Stimulated activated CD8-positive, alpha-beta memory T cell treated with anti-CD3 and anti-CD28 coated beads, Interleukin-4, amount 100 ng/mL, for 24 hours (primary cell): ENCODE measurements around the gene SLC35B2.

ENCODE experiments used
- DNase-seq: peaks from one replicate; pipeline ENCODE4 v3.0.0-alpha.2; 2020; ENCODE audit warnings: low read depth

SLC35B2 gene

GRCh38 chr6:44267252-44267651 is 9.9 kb upstream of the SLC35B2 start:
- no peak for DNase-seq

- no peak for DNase-seq
Measured at GRCh38 chr6:44266347-44266746, 9.0 kb upstream of the SLC35B2 start.

- DNase-seq, result no peak
Measured at GRCh38 chr6:44265722-44266233, 8.4 kb upstream of the SLC35B2 start.

- DNase-seq, result peak; percentile 92
Measured at GRCh38 chr6:44265007-44265721, 7.8 kb upstream of the SLC35B2 start, which contains the start of gene NFKBIE. Gene NFKBIE (minus strand): TSS chr6:44265551. CDS start chr6:44265346, 205 bp downstream.

GRCh38 chr6:44264154-44265006 is 7.1 kb upstream of the SLC35B2 start:
- DNase-seq, result no peak

GRCh38 chr6:44263354-44264100 is 6.2 kb upstream of the SLC35B2 start:
- no peak for DNase-seq

- no peak for DNase-seq
Measured at GRCh38 chr6:44262467-44263353, 5.4 kb upstream of the SLC35B2 start.

- no peak for DNase-seq
Measured at GRCh38 chr6:44261581-44261980, 4.3 kb upstream of the SLC35B2 start.

- no peak for DNase-seq
Measured at GRCh38 chr6:44260451-44261297, 3.3 kb upstream of the SLC35B2 start.

- no peak for DNase-seq
Measured at GRCh38 chr6:44260011-44260410, 2.7 kb upstream of the SLC35B2 start.

- no peak for DNase-seq
Measured at GRCh38 chr6:44258921-44259320, 1.6 kb upstream of the SLC35B2 start.

- no peak for DNase-seq
Measured at GRCh38 chr6:44258325-44258863, 1.1 kb upstream of the SLC35B2 start.

GRCh38 chr6:44257753-44258324 is 511 bp upstream of the SLC35B2 start:
- DNase-seq, result no peak

- no peak for DNase-seq
Measured at GRCh38 chr6:44256775-44257024, 628 bp downstream of the SLC35B2 start.

- no peak for DNase-seq
Measured at GRCh38 chr6:44255871-44256774, 1.2 kb downstream of the SLC35B2 start.

GRCh38 chr6:44255105-44255808 is 2.1 kb downstream of the SLC35B2 start:
- no peak for DNase-seq

- no peak for DNase-seq
Measured at GRCh38 chr6:44254191-44255104, 2.9 kb downstream of the SLC35B2 start.
